RCC 7860 (cell line): ENCODE measurements around the gene ZBTB9.

Experiments
- DNase-seq: peaks from one replicate; pipeline ENCODE4 v3.0.0-alpha.2; 2015; ENCODE audit warnings: low spot score
- FAIRE-seq: peaks from 2 replicates; lab custom pipeline; 2012; peaks lifted over from hg19 to GRCh38; lab: Jason Lieb, UNC

Gene ZBTB9, protein sequence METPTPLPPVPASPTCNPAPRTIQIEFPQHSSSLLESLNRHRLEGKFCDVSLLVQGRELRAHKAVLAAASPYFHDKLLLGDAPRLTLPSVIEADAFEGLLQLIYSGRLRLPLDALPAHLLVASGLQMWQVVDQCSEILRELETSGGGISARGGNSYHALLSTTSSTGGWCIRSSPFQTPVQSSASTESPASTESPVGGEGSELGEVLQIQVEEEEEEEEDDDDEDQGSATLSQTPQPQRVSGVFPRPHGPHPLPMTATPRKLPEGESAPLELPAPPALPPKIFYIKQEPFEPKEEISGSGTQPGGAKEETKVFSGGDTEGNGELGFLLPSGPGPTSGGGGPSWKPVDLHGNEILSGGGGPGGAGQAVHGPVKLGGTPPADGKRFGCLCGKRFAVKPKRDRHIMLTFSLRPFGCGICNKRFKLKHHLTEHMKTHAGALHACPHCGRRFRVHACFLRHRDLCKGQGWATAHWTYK

GRCh38 chr6:33454009-33454946 is at the start of gene ZBTB9:
TSS of gene ZBTB9 (plus strand) at chr6:33454576. CDS start at chr6:33455101, 525 bp downstream.
- peak; percentile 92 for DNase-seq
- peak; percentile 74 for FAIRE-seq

GRCh38 chr6:33404884-33405283 is 49.5 kb upstream of the ZBTB9 start:
- DNase-seq (no peak), FAIRE-seq (no peak)

DNA sequence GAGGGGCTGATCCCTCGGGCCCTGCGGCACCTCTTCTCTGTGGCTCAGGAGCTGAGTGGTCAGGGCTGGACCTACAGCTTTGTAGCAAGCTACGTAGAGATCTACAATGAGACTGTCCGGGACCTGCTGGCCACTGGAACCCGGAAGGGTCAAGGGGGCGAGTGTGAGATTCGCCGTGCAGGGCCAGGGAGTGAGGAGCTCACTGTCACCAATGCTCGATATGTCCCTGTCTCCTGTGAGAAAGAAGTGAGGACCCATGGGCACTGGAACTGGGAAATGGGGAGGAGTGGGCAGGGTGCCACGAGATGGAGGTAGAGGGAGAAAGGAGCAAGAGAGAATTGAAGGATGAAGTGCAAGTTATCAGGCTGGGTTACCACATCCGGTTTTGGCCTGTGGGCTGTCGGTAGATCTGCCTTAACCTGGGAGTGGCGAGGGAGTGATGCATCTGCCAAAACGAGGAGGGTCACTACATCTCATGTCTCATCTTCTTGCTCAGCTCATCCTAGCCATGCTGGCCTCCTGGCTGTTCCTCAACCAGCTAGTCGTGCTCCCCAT is 48.9 kb upstream of the ZBTB9 start:
- DNase-seq: no peak
- FAIRE-seq: no peak

- no peak for FAIRE-seq
- no peak for DNase-seq
Measured at GRCh38 chr6:33406126-33406525, 48.2 kb upstream of the ZBTB9 start.

DNA sequence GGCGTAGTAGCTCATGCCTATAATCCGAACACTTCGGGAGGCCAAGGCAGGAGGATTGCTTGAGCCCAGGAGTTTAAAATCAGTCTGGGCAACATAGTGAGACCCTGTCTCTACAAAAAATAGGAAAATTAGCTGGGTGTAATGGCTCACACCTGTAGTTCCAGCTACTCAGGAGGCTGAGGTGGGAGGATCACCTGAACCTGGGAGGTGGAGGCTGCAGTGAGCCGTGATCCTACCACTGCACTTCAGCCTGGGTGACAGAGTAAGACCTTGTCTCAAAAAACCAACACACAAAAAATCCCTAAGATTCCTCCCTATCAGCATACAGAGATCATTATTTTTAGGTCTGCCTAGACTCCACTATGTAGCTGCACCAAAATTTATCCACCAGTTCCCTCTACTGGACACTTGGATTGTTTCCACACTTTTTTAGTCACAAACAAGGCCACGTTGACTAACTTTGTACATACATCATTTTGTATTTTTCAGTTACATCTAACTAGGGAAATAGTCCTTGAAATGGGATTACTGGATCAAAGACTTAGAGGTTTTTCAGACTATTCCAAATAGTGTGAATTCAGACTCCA is 47.2 kb upstream of the ZBTB9 start:
- DNase-seq: no peak
- FAIRE-seq: no peak

DNA sequence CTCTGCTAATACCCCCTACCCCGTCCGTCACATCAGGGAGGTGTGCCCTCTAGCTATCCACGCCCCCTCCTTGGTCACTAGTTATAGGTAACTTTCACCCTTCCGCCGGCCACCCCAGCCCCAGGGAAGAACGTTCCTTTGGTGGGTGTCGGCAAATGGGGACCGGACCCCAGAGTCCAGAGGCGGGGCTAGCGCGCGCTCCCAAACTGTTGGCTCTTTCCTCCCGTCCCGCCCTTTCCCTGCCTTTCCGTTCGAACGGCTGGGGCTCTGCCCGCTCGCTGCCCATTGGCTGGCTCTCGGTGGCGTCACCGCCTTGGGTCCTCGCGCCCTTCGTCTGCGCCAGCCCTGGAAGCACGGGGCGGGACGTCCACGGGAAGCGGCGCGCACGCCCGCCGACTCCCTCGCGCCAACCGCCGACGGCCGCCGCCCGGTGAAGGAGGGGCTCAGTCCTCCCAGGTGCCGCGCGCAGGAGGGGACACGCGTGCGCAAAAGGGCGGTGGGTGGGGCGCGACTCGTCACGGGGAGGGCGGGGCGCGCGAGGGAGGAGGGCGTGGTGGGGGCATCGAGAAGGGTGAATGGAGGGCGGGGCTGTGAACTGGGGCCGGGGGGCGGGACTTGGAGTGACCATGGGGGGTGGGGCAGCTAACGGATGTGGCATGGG is 44.2 kb upstream of the ZBTB9 start:
- peak; percentile 90 for DNase-seq
- no peak for FAIRE-seq

GRCh38 chr6:33410711-33411631 is 43.4 kb upstream of the ZBTB9 start, which contains the start of gene PHF1:
TSS of gene PHF1 (plus strand) at chr6:33411014. CDS start at chr6:33412264, 1,250 bp downstream.
- no peak for FAIRE-seq

GRCh38 chr6:33411632-33412005 is 42.8 kb upstream of the ZBTB9 start:
- FAIRE-seq: no peak
- DNase-seq: no peak

More at GRCh38 chr6:33410711-33411631, 43.4 kb upstream of the ZBTB9 start, which contains the start of gene PHF1:
- no peak for DNase-seq

DNA sequence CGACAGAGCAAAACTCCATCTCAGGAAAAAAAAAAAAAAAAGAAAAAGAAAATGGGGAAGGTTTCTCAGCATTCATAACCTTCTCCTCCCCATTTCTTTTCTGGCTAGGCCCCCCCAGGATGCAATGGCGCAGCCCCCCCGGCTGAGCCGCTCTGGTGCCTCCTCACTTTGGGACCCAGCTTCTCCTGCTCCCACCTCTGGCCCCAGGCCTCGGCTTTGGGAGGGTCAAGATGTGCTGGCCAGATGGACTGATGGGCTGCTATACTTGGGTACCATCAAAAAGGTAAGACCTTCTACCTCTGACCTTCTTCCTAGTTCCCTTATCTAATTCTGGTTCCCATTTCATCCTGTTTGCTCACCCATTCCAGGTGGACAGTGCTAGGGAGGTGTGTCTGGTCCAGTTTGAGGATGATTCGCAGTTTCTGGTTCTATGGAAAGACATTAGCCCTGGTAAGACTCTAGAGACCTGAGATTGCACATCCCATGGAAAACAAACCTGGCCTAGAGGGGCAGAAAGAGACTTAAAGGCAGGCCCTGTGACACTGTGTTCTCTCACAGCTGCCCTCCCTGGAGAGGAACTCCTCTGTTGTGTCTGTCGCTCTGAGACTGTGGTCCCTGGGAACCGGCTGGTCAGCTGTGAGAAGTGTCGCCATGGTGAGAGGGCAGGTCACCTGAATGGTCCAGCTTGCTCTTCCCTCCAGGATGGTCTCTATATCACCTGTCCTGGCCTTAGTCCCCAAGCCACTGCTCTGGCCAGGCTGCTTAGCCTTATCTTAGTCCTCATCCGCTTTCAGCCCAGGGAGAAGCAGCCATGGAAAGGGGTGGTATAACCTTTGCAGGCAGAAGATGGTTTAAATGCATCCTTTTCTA is 42.0 kb upstream of the ZBTB9 start:
- DNase-seq: no peak
- FAIRE-seq: no peak

- no peak for DNase-seq
- FAIRE-seq: no peak
Measured at GRCh38 chr6:33413241-33414120, 40.9 kb upstream of the ZBTB9 start.

GRCh38 chr6:33414592-33415271 is 39.6 kb upstream of the ZBTB9 start:
- no peak for DNase-seq
- no peak for FAIRE-seq

DNA sequence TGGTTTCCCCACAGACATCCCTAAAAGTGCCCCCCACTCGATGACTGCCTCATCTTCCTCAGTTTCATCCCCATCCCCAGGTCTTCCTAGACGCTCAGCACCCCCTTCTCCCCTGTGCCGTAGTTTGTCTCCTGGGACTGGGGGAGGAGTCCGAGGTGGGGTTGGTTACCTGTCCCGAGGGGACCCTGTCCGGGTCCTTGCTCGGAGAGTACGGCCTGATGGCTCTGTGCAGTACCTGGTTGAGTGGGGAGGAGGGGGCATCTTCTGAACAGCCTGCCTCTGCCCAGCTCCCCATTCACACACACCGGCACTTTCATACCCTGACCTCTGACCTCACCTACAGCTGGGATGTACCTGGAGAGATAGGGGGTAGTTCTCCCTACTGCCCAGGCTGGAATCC is 38.5 kb upstream of the ZBTB9 start:
- FAIRE-seq (no peak), DNase-seq (no peak)

DNA sequence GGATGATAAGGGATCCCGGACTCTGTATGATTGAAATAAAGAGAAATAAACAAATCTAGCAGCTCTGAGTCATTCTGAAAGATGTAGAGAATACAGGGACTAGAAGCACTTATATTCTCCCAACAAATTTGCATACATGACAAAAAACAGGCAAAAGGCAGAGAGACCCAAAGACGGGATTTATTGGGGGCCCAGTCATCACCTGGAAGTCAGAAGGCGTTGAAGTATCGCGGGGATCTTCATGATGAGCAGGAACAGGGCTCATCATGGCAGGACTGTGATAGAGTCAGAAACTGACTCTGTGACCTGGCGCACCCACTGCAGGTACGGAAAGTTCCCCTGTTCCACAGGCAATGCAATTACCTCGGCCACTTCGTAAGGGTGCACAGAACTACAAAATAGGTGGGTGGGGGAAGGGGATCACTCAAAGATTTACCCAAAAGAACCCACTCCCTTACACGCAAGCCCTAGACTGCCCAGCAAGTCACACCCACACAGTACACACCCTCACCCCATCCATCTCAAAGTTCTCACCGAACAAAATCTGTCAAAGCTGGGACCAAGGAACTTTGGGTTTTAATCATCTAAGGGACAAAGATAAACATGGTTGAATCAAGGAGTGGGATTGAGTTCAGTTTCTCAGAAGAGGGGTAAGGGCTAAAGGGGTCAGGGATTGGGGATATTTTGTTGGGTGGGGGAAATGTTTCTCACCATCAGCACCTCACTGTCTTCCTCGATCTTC is 37.8 kb upstream of the ZBTB9 start:
- DNase-seq (no peak), FAIRE-seq (no peak)

- DNase-seq (peak; percentile 45), FAIRE-seq (no peak)
Measured at GRCh38 chr6:33417128-33417902, 37.1 kb upstream of the ZBTB9 start.
